ENCODE data around the gene PPP1R14B. TPM values are rescaled to one million over a fixed set of nuclear protein-coding genes. Genes with fewer than 3 reads are reported as not detected.

The PPP1R14B gene
- total RNA-seq, 2 donors from 2014 or later = 87.7 to 112 TPM

- no peak for DNase-seq
- Histone ChIP-seq H3K9me3 (no peaks in the 10 kb centered on the region), H3K36me3 (replicated peaks in 1 of 2; ENCODE audit: insufficient read depth in 1 of 2, low read depth in 2 of 2) (no peaks in the 10 kb centered on the region), H3K27me3 (peaks cover 0 to 21% of the 10 kb centered on the region in 2 donors), H3K4me1 (peaks cover 28% of the 10 kb centered on the region), H3K4me3 (no peak overlapping the region), H3K27ac (no peak overlapping the region)
- 88 to 93% methylated on average over 8 to 12 of the region's 13 CpGs for WGBS, 2 donors
- no peak for ATAC-seq
- intact Hi-C loops (cut with DNase I) = no loop called here
- TF ChIP-seq CTCF (IDR thresholded peaks at IDR 0.05) = no peak
- TF ChIP-seq POLR2A (IDR thresholded peaks at IDR 0.05) = no peak
Measured at GRCh38 chr11:64289002-64289564, 42.3 kb upstream of the PPP1R14B start.

- intact Hi-C loops (cut with DNase I) = no loop called here
- no peak for TF ChIP-seq POLR2A (IDR thresholded peaks at IDR 0.05)
- no peak for TF ChIP-seq CTCF (IDR thresholded peaks at IDR 0.05)
- Histone ChIP-seq H3K27me3 (peaks cover 0 to 21% of the 10 kb centered on the region in 2 donors), H3K36me3 (replicated peaks in 1 of 2; ENCODE audit: insufficient read depth in 1 of 2, low read depth in 2 of 2) (no peaks in the 10 kb centered on the region), H3K27ac (no peak overlapping the region), H3K4me3 (no peak overlapping the region), H3K9me3 (no peaks in the 10 kb centered on the region), H3K4me1 (peaks cover 35% of the 10 kb centered on the region)
- 90 to 93% methylated on average over 3 to 4 of the region's 9 CpGs for WGBS, 2 donors
- DNase-seq (no peak), ATAC-seq (no peak)
Measured at GRCh38 chr11:64288353-64288750, 41.6 kb upstream of the PPP1R14B start.

GRCh38 chr11:64287676-64288352 is 41.1 kb upstream of the PPP1R14B start:
- DNase-seq (no peak), ATAC-seq (no peak)
- H3K9me3 ChIP-seq = no peaks in the 10 kb centered on the region
- H3K36me3 ChIP-seq (replicated peaks in 1 of 2; ENCODE audit: insufficient read depth in 1 of 2, low read depth in 2 of 2) = no peaks in the 10 kb centered on the region
- H3K4me3 ChIP-seq = no peak overlapping the region
- peaks cover 0 to 16% of the 10 kb centered on the region in 2 donors for H3K27me3 ChIP-seq
- peaks cover 40% of the 10 kb centered on the region for H3K4me1 ChIP-seq
- TF ChIP-seq POLR2A (IDR thresholded peaks at IDR 0.05) = no peak
- no peak for TF ChIP-seq CTCF (IDR thresholded peaks at IDR 0.05)
- intact Hi-C loops (cut with DNase I) = no loop called here
- no peak overlapping the region for H3K27ac ChIP-seq
- WGBS, 2 donors = 94% methylated on average over 33 of the region's 33 CpGs; no CpG with 5 or more reads in 1 of the 2 donors

GRCh38 chr11:64286801-64287159 is 40.0 kb upstream of the PPP1R14B start:
- DNase-seq (no peak), ATAC-seq (no peak)
- Histone ChIP-seq H3K4me3 (no peak overlapping the region), H3K9me3 (no peaks in the 10 kb centered on the region), H3K27ac (no peak overlapping the region), H3K27me3 (peaks cover 0 to 6% of the 10 kb centered on the region in 2 donors), H3K4me1 (peaks cover 32% of the 10 kb centered on the region), H3K36me3 (replicated peaks in 1 of 2; ENCODE audit: insufficient read depth in 1 of 2, low read depth in 2 of 2) (no peaks in the 10 kb centered on the region)
- WGBS, 2 donors = 60 to 64% methylated on average over 9 of the region's 9 CpGs
- intact Hi-C loops (cut with DNase I) = no loop called here
- TF ChIP-seq CTCF (IDR thresholded peaks at IDR 0.05) (no peak), POLR2A (IDR thresholded peaks at IDR 0.05) (no peak)
